Activated B cell treated with CpG ODN at 0.5 μM for 24 hours (primary cell): ENCODE results near the gene BNIPL. TPM values are rescaled to one million over a fixed set of nuclear protein-coding genes. Genes with fewer than 3 reads are reported as not detected.

Source experiments
- ATAC-seq: fragments of 200-7000 bp; cut with Tn5 transposase; one replicate; pipeline ENCODE4 v1.10.0; 2021; ENCODE audit warnings: low read depth, mild to moderate bottlenecking, moderate library complexity
- CTCF ChIA-PET: fragments of 350-600 bp; sonication (Branson Sonifier 250); formaldehyde crosslinking; loops from one replicate; lab custom pipeline; 2021; ENCODE audit warnings: antibody characterized with exemption; lab: Charles Lee
- POLR2A ChIA-PET: fragments of 350-600 bp; sonication (Branson Sonifier 250); formaldehyde crosslinking; loops from one replicate; lab custom pipeline; 2021; ENCODE audit warnings: antibody characterized with exemption; lab: Charles Lee
- DNase-seq: peaks from one replicate; pipeline ENCODE4 v3.0.0; 2022
- H3K27ac Mint-ChIP-seq: one replicate; pipeline ENCODE4 v1.8.0; 2020; ENCODE audit warnings: mixed read lengths
- H3K27me3 Mint-ChIP-seq: one replicate; pipeline ENCODE4 v1.8.0; 2021; ENCODE audit warnings: mixed read lengths
- H3K36me3 Mint-ChIP-seq: one replicate; pipeline ENCODE4 v1.8.0; 2021; ENCODE audit warnings: low read depth, mixed read lengths
- H3K4me1 Mint-ChIP-seq: one replicate; pipeline ENCODE4 v1.8.0; 2021; ENCODE audit warnings: mixed read lengths
- H3K4me3 Mint-ChIP-seq: one replicate; pipeline ENCODE4 v1.8.0; 2020; ENCODE audit warnings: mild to moderate bottlenecking, mixed read lengths
- H3K9me3 Mint-ChIP-seq: one replicate; pipeline ENCODE4 v1.8.0; 2020; ENCODE audit warnings: mixed read lengths
- CTCF ChIP-seq: fragments of 200-600 bp; IDR thresholded peaks from one replicate; pipeline ENCODE4 v1.8.0; 2022; ENCODE audit warnings: antibody characterized with exemption, mild to moderate bottlenecking
- intact Hi-C: fragments of 100-400 bp; cut with micrococcal nuclease; formaldehyde crosslinking; loops from one replicate; pipeline ENCODE4 v1.15.1; 2024
- total RNA-seq: library from RNA; stranded (reverse); gene quantifications from 2 replicates; pipeline ENCODE4 v1.2.3, GENCODE V29; 2022

The BNIPL gene
- total RNA-seq, 1 donor from 2014 or later: 1.00 TPM

- no peaks in the 10 kb centered on the region for H3K27me3 Mint-ChIP-seq
- ATAC-seq (no peak), DNase-seq (no peak)
- intact Hi-C loops: no loop called here
- H3K4me3 Mint-ChIP-seq: no peak overlapping the region
- no peaks in the 10 kb centered on the region for H3K9me3 Mint-ChIP-seq
- POLR2A ChIA-PET: interaction anchor here (0.5 to 0.7 kb wide), 6 partner anchors 24 to 1166 kb away, joined by 3 to 12 read pairs (median 5); no protein-coding TSS in a partner anchor
- TF ChIP-seq CTCF: no peak
- peaks cover 60% of the 10 kb centered on the region for H3K36me3 Mint-ChIP-seq
- peak overlapping the region; percentile 42 for H3K27ac Mint-ChIP-seq
- peaks cover 60% of the 10 kb centered on the region for H3K4me1 Mint-ChIP-seq
- CTCF ChIA-PET: interaction anchor here (0.8 kb wide), 1 partner anchor 27 kb away, joined by 3 read pairs; no protein-coding TSS in a partner anchor
Observed at GRCh38 chr1:151051356-151052009, 15.1 kb downstream of the BNIPL start.

GRCh38 chr1:151054971-151055547, 18.7 kb downstream of the BNIPL start:
- ChIA-PET POLR2A (interaction anchor here (0.5 to 6.8 kb wide), 4 partner anchors 8 to 274 kb away, joined by 3 to 63 read pairs (median 4); partner anchors contain the start of genes C1orf56 and GABPB2), CTCF (interaction anchor here (1.0 kb wide), 1 partner anchor 31 kb away, joined by 3 read pairs; no protein-coding TSS in a partner anchor)
- Mint-ChIP-seq H3K27me3 (no peaks in the 10 kb centered on the region), H3K9me3 (no peaks in the 10 kb centered on the region), H3K4me3 (peak overlapping the region; percentile 98), H3K36me3 (peaks cover 81% of the 10 kb centered on the region), H3K27ac (peak overlapping the region; percentile 93), H3K4me1 (peaks cover 58% of the 10 kb centered on the region)
- DNase-seq: no peak
- intact Hi-C loops: loop anchor here (5.0 kb wide), 1 partner anchor 128 kb away; the partner anchor contains the start of gene SETDB1
- TF ChIP-seq CTCF: no peak
- no peak for ATAC-seq

GRCh38 chr1:151055581-151055980, 19.2 kb downstream of the BNIPL start:
- Mint-ChIP-seq H3K4me3 (peak overlapping the region; percentile 98), H3K4me1 (peaks cover 62% of the 10 kb centered on the region), H3K27me3 (no peaks in the 10 kb centered on the region), H3K9me3 (no peaks in the 10 kb centered on the region), H3K27ac (peak overlapping the region; percentile 93), H3K36me3 (peaks cover 80% of the 10 kb centered on the region)
- POLR2A ChIA-PET: interaction anchor here (0.6 to 7.2 kb wide), 5 partner anchors 9 to 274 kb away, joined by 4 to 98 read pairs (median 6); partner anchors contain the start of genes C1orf56 and GABPB2
- CTCF ChIA-PET: interaction anchor here (1.0 kb wide), 1 partner anchor 31 kb away, joined by 3 read pairs; no protein-coding TSS in a partner anchor
- ATAC-seq (no peak), DNase-seq (no peak)
- intact Hi-C loops: loop anchor here (5.0 kb wide), 1 partner anchor 128 kb away; the partner anchor contains the start of gene SETDB1
- TF ChIP-seq CTCF: no peak

- CTCF ChIA-PET: no interaction called here
- DNase-seq: no peak
- intact Hi-C loops: loop anchor here (5.0 kb wide), 1 partner anchor 129 kb away; the partner anchor contains the start of gene SETDB1
- Mint-ChIP-seq H3K9me3 (no peaks in the 10 kb centered on the region), H3K27ac (peak overlapping the region; percentile 93), H3K27me3 (no peaks in the 10 kb centered on the region), H3K36me3 (peaks cover 78% of the 10 kb centered on the region), H3K4me3 (peak overlapping the region; percentile 98), H3K4me1 (peaks cover 65% of the 10 kb centered on the region)
- POLR2A ChIA-PET: interaction anchor here (1.0 to 7.2 kb wide), 4 partner anchors 9 to 50 kb away, joined by 3 to 98 read pairs (median 34); partner anchors contain the start of genes C1orf56, GABPB2 and MINDY1
- no peak for TF ChIP-seq CTCF
- no peak for ATAC-seq
Observed at GRCh38 chr1:151056149-151056548, 19.8 kb downstream of the BNIPL start.
